DOHH2 (cell line): ENCODE measurements around the gene OR51F2.
"Not testable (repeated sequence)": the region's sequence is repeated elsewhere in the genome, so short reads cannot be mapped to it uniquely, and the experiment has no call there.

Experiments used
- EZH2phosphoT487 ChIP-seq: fragments of 200-600 bp; sonication (generic); IDR thresholded peaks from 2 replicates; pipeline ENCODE4 v1.6.1; 2017; ENCODE audit warnings: borderline replicate concordance, mild to moderate bottlenecking, antibody characterized with exemption, low read length, moderate library complexity, mixed read lengths
- TF ChIP-seq, protein P1 (sequence below): fragments of 200-600 bp; sonication (generic); IDR thresholded peaks from one replicate; pipeline ENCODE4 v1.5.1; 2014; ENCODE audit warnings: antibody characterized with exemption, mild to moderate bottlenecking, low read depth, low read length; ENCODE audit not compliant: poor library complexity, severe bottlenecking

- TF ChIP-seq, protein P1, sequence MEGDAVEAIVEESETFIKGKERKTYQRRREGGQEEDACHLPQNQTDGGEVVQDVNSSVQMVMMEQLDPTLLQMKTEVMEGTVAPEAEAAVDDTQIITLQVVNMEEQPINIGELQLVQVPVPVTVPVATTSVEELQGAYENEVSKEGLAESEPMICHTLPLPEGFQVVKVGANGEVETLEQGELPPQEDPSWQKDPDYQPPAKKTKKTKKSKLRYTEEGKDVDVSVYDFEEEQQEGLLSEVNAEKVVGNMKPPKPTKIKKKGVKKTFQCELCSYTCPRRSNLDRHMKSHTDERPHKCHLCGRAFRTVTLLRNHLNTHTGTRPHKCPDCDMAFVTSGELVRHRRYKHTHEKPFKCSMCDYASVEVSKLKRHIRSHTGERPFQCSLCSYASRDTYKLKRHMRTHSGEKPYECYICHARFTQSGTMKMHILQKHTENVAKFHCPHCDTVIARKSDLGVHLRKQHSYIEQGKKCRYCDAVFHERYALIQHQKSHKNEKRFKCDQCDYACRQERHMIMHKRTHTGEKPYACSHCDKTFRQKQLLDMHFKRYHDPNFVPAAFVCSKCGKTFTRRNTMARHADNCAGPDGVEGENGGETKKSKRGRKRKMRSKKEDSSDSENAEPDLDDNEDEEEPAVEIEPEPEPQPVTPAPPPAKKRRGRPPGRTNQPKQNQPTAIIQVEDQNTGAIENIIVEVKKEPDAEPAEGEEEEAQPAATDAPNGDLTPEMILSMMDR, result not testable (repeated sequence)
- TF ChIP-seq EZH2phosphoT487, result not testable (repeated sequence)
Observed at GRCh38 chr11:4801316-4801715, 19.8 kb upstream of the OR51F2 start.
